Heart left ventricle (tissue), 16 donors: ENCODE data around the gene BORCS8. TPM values are rescaled to one million over a fixed set of nuclear protein-coding genes. Genes with fewer than 3 reads are reported as not detected.
A peak's percentile ranks its signal among the peaks of the same experiment; 100 is the strongest.

Source experiments
- ATAC-seq, 4 donors: fragments of 200-7000 bp; cut with Tn5 transposase; one replicate each; pipeline ENCODE4 v1.9.1; 2020 to 2022; ENCODE audit warnings: moderate library complexity in 4 of 4, mild to moderate bottlenecking in 3 of 4, moderate number of reproducible peaks in 1 of 4
- DNase-seq, 5 donors: peaks; one replicate each; pipeline ENCODE4 v3.0.0-alpha.2; 2020
- H3K27ac ChIP-seq, 12 donors: fragments of 200-600 bp; sonication (generic) in 4 of 12; one replicate each; pipeline versions ENCODE4 v1.5.0 to v1.8.0; 2016 to 2022; ENCODE audit warnings: mild to moderate bottlenecking in 2 of 12
- H3K27me3 ChIP-seq, 9 donors: fragments of 200-600 bp; sonication (generic) in 2 of 9; one replicate each; pipeline versions ENCODE4 v1.5.1 to v1.8.0; 2016 to 2022; ENCODE audit warnings: mild to moderate bottlenecking in 3 of 9
- H3K36me3 ChIP-seq, 9 donors: fragments of 200-600 bp; sonication (generic) in 2 of 9; one replicate each; pipeline versions ENCODE4 v1.5.0 to v1.8.0; 2018 to 2022; ENCODE audit warnings: mild to moderate bottlenecking in 2 of 9
- H3K4me1 ChIP-seq, 12 donors: fragments of 200-600 bp; sonication (generic) in 4 of 12; one replicate each; pipeline versions ENCODE4 v1.5.0 to v1.8.0; 2016 to 2022; ENCODE audit warnings: mild to moderate bottlenecking in 3 of 12
- H3K4me3 ChIP-seq, 12 donors: fragments of 200-600 bp; sonication (generic) in 4 of 12; one replicate each; pipeline versions ENCODE4 v1.5.0 to v1.8.0; 2017 to 2022; ENCODE audit warnings: mild to moderate bottlenecking in 9 of 12, moderate library complexity in 4 of 12
- H3K9me3 ChIP-seq, 12 donors: fragments of 200-600 bp; sonication (generic) in 4 of 12; one replicate each; pipeline versions ENCODE4 v1.5.0 to v1.8.0; 2016 to 2022; ENCODE audit warnings: mild to moderate bottlenecking in 1 of 12
- POLR2A ChIP-seq, 2 donors: fragments of 450-650 bp; IDR thresholded peaks; one replicate each; pipeline ENCODE4 v1.6.1; 2017; ENCODE audit warnings: antibody characterized with exemption in 2 of 2, mild to moderate bottlenecking in 2 of 2, moderate library complexity in 2 of 2
- WGBS, 4 donors: extraction: QIAGEN DNeasy Blood & Tissue Kit in 2 of 4; methylation state at CpG; one replicate each; pipeline versions ENCODE4 v1.1.5 to v1.1.7; 2013 to 2018; 5-methylcytosine and 5-hydroxymethylcytosine counted together
- intact Hi-C, 10 donors: fragments of 100-400 bp; cut with DNase I; formaldehyde crosslinking; loops; one replicate each; pipeline versions ENCODE4 v1.11.1 to v1.14.2; 2022
- polyA plus RNA-seq, 2 donors: library from polyadenylated mRNA; stranded (reverse); fragments of 200-250 nt; gene quantifications; one replicate each; pipeline ENCODE4 v1.2.3, GENCODE V29; 2013
- total RNA-seq, 9 donors: library from RNA; depleted of rRNA in 2 of 9; stranded (reverse); fragments of >200 nt in 2 of 9; fragmentation: NEBNext Ultra II Directional in 3 of 9; extraction: Animal tissue kit (Norgen Biotek cat#: 25700) in 3 of 9; gene quantifications; one replicate each; pipeline versions ENCODE4 v1.1.0 to v1.2.4, GENCODE V29; 2016 to 2023
- TF ChIP-seq, protein P1 (sequence below), 12 donors: fragments of 200-600 bp; sonication (generic) in 4 of 12; IDR thresholded peaks; one replicate each; pipeline versions ENCODE4 v1.5.0 to v1.8.0; 2018 to 2022; ENCODE audit warnings: antibody characterized with exemption in 12 of 12, mild to moderate bottlenecking in 5 of 12
- donor health status: ischemic (EF 13 %, LVEDD 7.1; RV severe dilation, severe dysfunction).
- donor health status: healthy with polysubstance abuse.
- donor health status: DM: no; HTN: yes; CAD: no.
- donor health status: DM: no; HTN: no; CAD: no.
- donor health status: ischemic (EF 25% LVEDD 6.9; RV normal size, moderate dysfunction).
- donor health status: ischemic (EF 25% LVEDD 5.7; RV mildly dilated, moderate dysfunction).
- donor health status: healthy.
- donor health status: DM: yes; HTN: yes; CAD: no.
- donor health status: ischemic (EF 35%, LVEDD 5.7; RV mildly dilated, moderate dysfunction).
- donor health status: nonischemic (EF 11% LVEDD 7.7; RV severe dilation, severe dysfunction).
- donor health status: DM: yes; HTN: yes; CAD: no.
- donor health status: PGD.
- donor health status: ischemic (EF 29% LVEDD 5.4; RV normal size, mild dysfunction).
- donor health status: nonischemic (EF 23%, LVEDD 6.1; RV moderate dilation, normal function).

Gene BORCS8
- total and polyA plus RNA-seq, 11 donors = 14.4 to 28.9 (median 22.7) TPM

DNA sequence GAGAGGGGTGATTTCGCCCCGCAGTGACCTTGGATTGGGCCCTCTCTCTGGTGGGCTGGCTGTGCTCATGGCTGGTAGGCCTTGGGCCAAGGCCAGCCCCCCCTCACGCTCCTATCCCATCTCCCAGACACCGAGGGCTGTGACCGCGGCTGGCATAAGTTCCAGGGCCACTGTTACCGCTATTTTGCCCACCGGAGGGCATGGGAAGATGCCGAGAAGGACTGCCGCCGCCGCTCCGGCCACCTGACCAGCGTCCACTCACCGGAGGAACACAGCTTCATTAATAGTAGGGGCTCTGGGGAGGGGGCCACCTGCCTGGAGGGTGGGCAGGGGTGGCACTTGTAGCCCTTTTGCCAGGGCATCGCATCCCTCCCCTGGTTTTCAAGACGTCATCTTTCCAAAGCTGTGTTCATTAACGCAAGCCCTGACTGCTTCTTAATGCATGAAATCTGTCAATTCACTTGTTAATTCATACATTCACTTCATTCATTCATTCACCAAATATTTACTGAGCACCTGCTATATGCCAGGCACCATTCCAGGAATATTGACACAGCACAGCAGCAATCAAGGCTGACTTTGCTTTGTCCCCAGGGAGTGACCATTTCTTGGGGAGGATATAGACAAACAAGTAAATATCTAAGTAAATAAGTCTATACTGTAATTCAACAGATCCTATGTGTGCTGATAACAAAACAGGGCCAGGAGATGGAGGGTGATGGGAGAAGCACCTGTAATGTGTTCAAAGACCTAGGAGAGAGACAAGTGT lies 46.4 kb upstream of the BORCS8 start:
- no peak for ATAC-seq
- WGBS, 4 donors = 82 to 87% (median 85%) methylated on average over 18 of the region's 18 CpGs
- no peak overlapping the region for H3K27ac ChIP-seq
- DNase-seq = peak in 1 of 5 donors; percentile 47
- H3K36me3 ChIP-seq = no peaks in the 10 kb centered on the region
- intact Hi-C loops = no loop called here
- peaks cover 0 to 31% (median 23%) of the 10 kb centered on the region in 12 donors for H3K9me3 ChIP-seq
- no peak for TF ChIP-seq POLR2A (IDR thresholded peaks at IDR 0.05)
- TF ChIP-seq, protein P1, sequence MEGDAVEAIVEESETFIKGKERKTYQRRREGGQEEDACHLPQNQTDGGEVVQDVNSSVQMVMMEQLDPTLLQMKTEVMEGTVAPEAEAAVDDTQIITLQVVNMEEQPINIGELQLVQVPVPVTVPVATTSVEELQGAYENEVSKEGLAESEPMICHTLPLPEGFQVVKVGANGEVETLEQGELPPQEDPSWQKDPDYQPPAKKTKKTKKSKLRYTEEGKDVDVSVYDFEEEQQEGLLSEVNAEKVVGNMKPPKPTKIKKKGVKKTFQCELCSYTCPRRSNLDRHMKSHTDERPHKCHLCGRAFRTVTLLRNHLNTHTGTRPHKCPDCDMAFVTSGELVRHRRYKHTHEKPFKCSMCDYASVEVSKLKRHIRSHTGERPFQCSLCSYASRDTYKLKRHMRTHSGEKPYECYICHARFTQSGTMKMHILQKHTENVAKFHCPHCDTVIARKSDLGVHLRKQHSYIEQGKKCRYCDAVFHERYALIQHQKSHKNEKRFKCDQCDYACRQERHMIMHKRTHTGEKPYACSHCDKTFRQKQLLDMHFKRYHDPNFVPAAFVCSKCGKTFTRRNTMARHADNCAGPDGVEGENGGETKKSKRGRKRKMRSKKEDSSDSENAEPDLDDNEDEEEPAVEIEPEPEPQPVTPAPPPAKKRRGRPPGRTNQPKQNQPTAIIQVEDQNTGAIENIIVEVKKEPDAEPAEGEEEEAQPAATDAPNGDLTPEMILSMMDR (IDR thresholded peaks at IDR 0.05) = no peak
- peaks cover 0 to 15% (median 3%) of the 10 kb centered on the region in 9 donors for H3K27me3 ChIP-seq
- no peaks in the 10 kb centered on the region for H3K4me1 ChIP-seq
- H3K4me3 ChIP-seq = no peak overlapping the region

DNA sequence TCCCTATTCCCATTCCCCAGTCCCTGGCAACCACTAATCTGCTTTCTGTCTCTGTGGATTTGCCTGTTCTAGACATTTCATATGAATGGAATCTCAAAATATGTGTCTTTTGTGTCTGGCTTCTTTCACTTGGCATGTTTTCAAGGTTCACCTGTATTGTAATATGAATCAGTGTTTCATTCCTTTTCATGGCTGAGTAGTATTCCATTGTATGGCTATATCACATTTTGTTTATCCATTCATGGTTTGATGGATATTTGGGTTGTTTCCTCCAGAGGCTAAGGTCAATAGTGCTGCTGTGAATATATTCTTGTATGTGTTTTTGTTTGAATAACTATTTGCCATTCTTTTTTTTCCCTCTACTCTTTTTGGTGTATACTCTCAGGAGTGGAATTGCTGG lies 44.2 kb upstream of the BORCS8 start:
- no peak for ATAC-seq

DNA sequence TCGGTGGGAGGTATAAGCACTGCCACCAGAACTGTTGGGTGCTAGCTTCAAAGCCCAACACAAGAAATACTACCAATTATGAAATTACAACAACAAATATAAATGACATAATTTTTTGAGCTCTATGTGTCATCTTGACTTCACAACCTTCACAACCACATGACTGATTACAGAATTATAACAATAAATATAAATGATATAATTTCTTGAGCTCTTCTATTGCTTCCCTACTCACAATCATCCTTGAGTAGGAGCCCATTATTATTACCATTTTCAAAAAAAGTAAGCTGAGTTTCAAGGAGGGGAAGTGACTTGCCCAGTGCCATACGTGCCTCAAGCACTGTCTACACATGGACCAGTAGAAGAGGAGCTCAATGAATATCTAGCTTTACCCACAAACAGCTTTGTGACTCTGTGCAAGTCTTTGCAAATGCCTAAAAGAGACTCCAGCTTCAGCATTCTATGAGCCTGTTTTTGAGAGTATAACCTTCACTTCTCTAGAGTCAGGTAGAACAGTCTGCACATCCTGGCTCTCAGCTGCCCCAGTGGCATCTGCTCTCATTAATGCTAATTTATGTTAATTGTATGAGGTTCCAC lies 42.4 kb upstream of the BORCS8 start:
- DNase-seq = no peak
- no peak for ATAC-seq
- H3K9me3 ChIP-seq = peaks cover 0 to 32% (median 24%) of the 10 kb centered on the region in 12 donors
- no peak for TF ChIP-seq POLR2A (IDR thresholded peaks at IDR 0.05)
- TF ChIP-seq, protein P1 (IDR thresholded peaks at IDR 0.05) = no peak
- intact Hi-C loops = no loop called here
- no peaks in the 10 kb centered on the region for H3K36me3 ChIP-seq
- 62 to 88% (median 86%) methylated on average over 2 of the region's 2 CpGs for WGBS, 4 donors
- no peak overlapping the region for H3K27ac ChIP-seq
- H3K4me3 ChIP-seq = no peak overlapping the region
- no peaks in the 10 kb centered on the region for H3K4me1 ChIP-seq
- peaks cover 0 to 5% (median 0%) of the 10 kb centered on the region in 9 donors for H3K27me3 ChIP-seq

More for the DNA sequence above, 44.2 kb upstream of the BORCS8 start:
- no peak for DNase-seq
- Histone ChIP-seq H3K4me3 (no peak overlapping the region), H3K27me3 (peaks cover 0 to 15% (median 3%) of the 10 kb centered on the region in 9 donors), H3K9me3 (peaks cover 0 to 32% (median 24%) of the 10 kb centered on the region in 12 donors), H3K36me3 (no peaks in the 10 kb centered on the region), H3K4me1 (no peaks in the 10 kb centered on the region), H3K27ac (no peak overlapping the region)
- TF ChIP-seq, protein P1 (IDR thresholded peaks at IDR 0.05) = no peak
- TF ChIP-seq POLR2A (IDR thresholded peaks at IDR 0.05) = no peak
- intact Hi-C loops = no loop called here

DNA sequence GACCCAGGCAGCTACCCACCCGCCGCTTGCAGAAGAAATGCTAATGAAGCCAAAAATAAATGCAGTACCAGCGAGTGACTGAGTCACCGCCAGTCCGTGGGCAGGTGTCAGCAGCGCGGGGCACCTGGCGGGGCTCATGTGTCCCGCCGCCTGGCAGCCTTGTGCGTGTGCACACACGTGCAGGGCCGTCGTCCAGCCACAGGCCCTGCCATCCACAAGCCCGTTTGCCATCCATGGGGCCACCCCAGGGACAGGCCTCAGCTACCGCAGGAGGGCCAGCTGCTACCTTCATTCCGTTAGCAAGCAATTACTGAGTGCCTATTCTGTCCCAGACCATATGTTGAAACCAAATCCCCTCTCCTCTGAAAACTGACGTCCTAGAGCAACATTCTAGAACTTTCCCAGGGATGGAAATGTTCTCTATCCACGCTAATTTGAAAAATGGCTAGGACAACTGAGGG lies 40.3 kb upstream of the BORCS8 start:
- H3K9me3 ChIP-seq = peaks cover 0 to 32% (median 24%) of the 10 kb centered on the region in 12 donors
- intact Hi-C loops = no loop called here
- DNase-seq = no peak
- H3K4me1 ChIP-seq = no peaks in the 10 kb centered on the region
- H3K27me3 ChIP-seq = peaks cover 0 to 14% (median 3%) of the 10 kb centered on the region in 9 donors
- 75 to 78% (median 76%) methylated on average over 15 to 19 of the region's 19 CpGs for WGBS, 4 donors
- H3K36me3 ChIP-seq = no peaks in the 10 kb centered on the region
- no peak overlapping the region for H3K4me3 ChIP-seq
- TF ChIP-seq, protein P1 (IDR thresholded peaks at IDR 0.05) = no peak
- TF ChIP-seq POLR2A (IDR thresholded peaks at IDR 0.05) = no peak
- no peak for ATAC-seq
- H3K27ac ChIP-seq = no peak overlapping the region
